ENCODE results near the gene STX2. TPM values are rescaled to one million over a fixed set of nuclear protein-coding genes. Genes with fewer than 3 reads are reported as not detected.

The STX2 gene
- total RNA-seq, 1 experiment from 2014 or later, result 19.0 TPM

DNA sequence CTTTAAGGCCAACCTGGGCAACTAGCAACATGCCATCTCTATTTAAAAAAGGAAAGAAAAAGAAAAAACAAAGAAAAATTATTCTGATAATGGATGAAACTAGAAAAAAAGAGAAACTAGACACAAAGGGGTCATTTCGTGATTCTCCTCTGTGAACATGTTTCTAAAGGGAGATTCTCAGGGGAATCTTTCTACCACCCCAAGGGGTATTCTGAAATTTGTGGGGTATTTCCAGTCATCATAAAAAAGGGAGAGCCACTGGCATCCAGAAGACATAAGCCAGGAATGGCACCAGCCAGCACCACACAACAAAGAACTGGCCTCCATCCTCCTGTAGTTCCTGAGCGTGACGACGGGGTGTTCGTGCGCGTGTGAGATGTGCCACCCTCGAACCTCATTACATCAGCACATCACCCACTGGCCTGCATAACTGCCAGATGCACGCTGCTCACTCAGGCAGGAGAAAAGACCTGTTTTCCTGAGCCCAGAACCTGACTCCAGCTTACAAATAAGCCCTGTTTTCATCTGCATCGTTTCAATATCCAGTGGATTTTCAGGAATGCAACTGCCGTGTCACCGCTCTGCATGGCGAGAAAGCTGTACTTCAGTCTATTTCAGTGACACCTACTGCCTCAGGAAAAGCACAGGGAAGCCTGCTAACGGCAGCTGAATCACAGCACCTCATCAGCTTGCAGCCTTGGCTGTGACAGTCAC, 23.9 kb downstream of the STX2 start:
- peaks cover 4% of the 10 kb centered on the region for H3K4me1 Mint-ChIP-seq (ENCODE audit: insufficient read depth, unreplicated experiment)
- no peak overlapping the region for H3K27ac Mint-ChIP-seq (ENCODE audit: low read depth, unreplicated experiment)
- no peaks in the 10 kb centered on the region for H3K9me3 Mint-ChIP-seq (ENCODE audit: unreplicated experiment)
- intact Hi-C loops (cut with micrococcal nuclease), result no loop called here
- TF ChIP-seq, protein P1, sequence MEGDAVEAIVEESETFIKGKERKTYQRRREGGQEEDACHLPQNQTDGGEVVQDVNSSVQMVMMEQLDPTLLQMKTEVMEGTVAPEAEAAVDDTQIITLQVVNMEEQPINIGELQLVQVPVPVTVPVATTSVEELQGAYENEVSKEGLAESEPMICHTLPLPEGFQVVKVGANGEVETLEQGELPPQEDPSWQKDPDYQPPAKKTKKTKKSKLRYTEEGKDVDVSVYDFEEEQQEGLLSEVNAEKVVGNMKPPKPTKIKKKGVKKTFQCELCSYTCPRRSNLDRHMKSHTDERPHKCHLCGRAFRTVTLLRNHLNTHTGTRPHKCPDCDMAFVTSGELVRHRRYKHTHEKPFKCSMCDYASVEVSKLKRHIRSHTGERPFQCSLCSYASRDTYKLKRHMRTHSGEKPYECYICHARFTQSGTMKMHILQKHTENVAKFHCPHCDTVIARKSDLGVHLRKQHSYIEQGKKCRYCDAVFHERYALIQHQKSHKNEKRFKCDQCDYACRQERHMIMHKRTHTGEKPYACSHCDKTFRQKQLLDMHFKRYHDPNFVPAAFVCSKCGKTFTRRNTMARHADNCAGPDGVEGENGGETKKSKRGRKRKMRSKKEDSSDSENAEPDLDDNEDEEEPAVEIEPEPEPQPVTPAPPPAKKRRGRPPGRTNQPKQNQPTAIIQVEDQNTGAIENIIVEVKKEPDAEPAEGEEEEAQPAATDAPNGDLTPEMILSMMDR (IDR thresholded peaks at IDR 0.05; ENCODE audit: unreplicated experiment), result no peak
- H3K4me3 Mint-ChIP-seq (ENCODE audit: unreplicated experiment), result no peak overlapping the region
- ChIA-PET CTCF (no interaction called here), POLR2A (no interaction called here)
- no TSS peak for BruUV-seq (replicated peaks)
- peaks cover 38% of the 10 kb centered on the region for H3K36me3 Mint-ChIP-seq (ENCODE audit: insufficient read depth, unreplicated experiment)
- no peak for DNase-seq (ENCODE audit: unreplicated experiment)
- H3K27me3 Mint-ChIP-seq (ENCODE audit: insufficient read depth, unreplicated experiment), result no peaks in the 10 kb centered on the region

DNA sequence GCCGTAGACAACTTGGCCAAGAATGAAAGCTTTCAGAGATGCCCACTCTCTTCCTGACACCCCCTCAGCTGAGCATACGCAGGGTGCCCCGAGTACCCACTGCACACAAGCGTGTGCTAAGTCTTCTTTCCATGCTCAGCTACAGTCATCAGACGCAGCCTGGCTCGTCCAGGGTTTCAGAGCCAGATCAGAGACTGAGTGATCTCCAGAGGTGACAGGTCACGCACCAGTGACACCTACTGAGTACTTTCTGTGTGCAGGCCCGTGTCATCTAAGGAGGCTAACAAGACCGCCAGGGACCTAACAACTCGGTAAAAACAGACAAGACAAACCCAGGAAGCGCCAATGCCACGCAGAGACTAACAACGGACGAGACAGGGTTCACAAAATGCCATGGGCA, 25.1 kb downstream of the STX2 start:
- CTCF ChIA-PET, result no interaction called here
- no peak for DNase-seq (ENCODE audit: unreplicated experiment)
- POLR2A ChIA-PET, result no interaction called here
- Mint-ChIP-seq H3K27me3 (ENCODE audit: insufficient read depth, unreplicated experiment) (no peaks in the 10 kb centered on the region), H3K36me3 (ENCODE audit: insufficient read depth, unreplicated experiment) (peaks cover 44% of the 10 kb centered on the region), H3K9me3 (ENCODE audit: unreplicated experiment) (no peaks in the 10 kb centered on the region), H3K4me3 (ENCODE audit: unreplicated experiment) (no peak overlapping the region), H3K27ac (ENCODE audit: low read depth, unreplicated experiment) (no peak overlapping the region), H3K4me1 (ENCODE audit: insufficient read depth, unreplicated experiment) (peaks cover 4% of the 10 kb centered on the region)
- intact Hi-C loops (cut with micrococcal nuclease), result no loop called here
- TF ChIP-seq, protein P1 (IDR thresholded peaks at IDR 0.05; ENCODE audit: unreplicated experiment), result no peak
- BruUV-seq (replicated peaks), result no TSS peak

DNA sequence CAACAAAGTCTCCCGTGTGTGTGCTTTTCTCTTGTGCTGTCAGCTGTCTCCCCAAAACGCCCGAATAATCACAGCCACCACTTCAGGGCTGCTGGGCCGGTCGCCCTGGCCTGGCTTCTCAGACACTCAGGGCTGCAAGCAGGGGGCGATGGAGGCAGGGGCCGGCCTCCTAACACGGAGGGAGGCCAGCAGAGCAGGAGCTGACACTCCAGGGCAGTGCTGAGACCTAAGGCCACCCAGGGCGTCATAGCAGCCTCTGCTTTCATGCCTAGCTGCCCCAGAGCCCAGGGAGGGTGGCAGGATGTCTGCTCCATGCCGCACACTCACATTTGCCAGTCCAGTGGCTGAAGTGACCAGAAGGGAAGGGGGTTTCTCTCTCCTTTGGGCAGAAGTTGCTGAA, 25.6 kb downstream of the STX2 start:
- TF ChIP-seq, protein P1 (IDR thresholded peaks at IDR 0.05; ENCODE audit: unreplicated experiment), result no peak
- Mint-ChIP-seq H3K4me3 (ENCODE audit: unreplicated experiment) (no peak overlapping the region), H3K27ac (ENCODE audit: low read depth, unreplicated experiment) (no peak overlapping the region)

DNA sequence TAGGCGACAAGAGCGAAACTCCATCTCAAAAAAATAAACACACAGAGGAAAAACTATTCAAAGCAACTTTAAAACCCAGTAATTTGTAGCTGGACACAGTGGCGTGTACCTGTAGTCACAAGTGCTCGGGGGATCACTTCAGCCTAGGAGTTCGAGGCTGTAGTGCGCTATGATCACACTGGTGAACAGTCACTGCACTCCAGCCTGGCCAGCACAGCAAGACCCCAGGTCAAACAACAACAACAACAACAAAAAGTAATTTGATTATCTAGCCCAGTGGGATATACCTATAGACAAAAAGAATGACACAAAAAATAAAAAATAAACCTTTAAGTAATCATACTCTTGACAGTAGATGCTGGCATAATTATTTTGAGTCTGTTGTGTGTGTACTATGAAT, 29.3 kb downstream of the STX2 start:
- no peak overlapping the region for H3K4me3 Mint-ChIP-seq (ENCODE audit: unreplicated experiment)
- no peaks in the 10 kb centered on the region for H3K4me1 Mint-ChIP-seq (ENCODE audit: insufficient read depth, unreplicated experiment)
- CTCF ChIA-PET, result interaction anchor here (0.7 to 1.1 kb wide), 2 partner anchors 10 to 388 kb away, joined by 4 read pairs; no protein-coding TSS in a partner anchor
- DNase-seq (ENCODE audit: unreplicated experiment), result no peak
- POLR2A ChIA-PET, result no interaction called here
- BruUV-seq (replicated peaks), result no TSS peak
- no peaks in the 10 kb centered on the region for H3K9me3 Mint-ChIP-seq (ENCODE audit: unreplicated experiment)
- TF ChIP-seq, protein P1 (IDR thresholded peaks at IDR 0.05; ENCODE audit: unreplicated experiment), result no peak
- no peaks in the 10 kb centered on the region for H3K27me3 Mint-ChIP-seq (ENCODE audit: insufficient read depth, unreplicated experiment)
- peaks cover 58% of the 10 kb centered on the region for H3K36me3 Mint-ChIP-seq (ENCODE audit: insufficient read depth, unreplicated experiment)
- H3K27ac Mint-ChIP-seq (ENCODE audit: low read depth, unreplicated experiment), result no peak overlapping the region
- intact Hi-C loops (cut with micrococcal nuclease), result no loop called here

More for the DNA sequence above, 25.6 kb downstream of the STX2 start:
- ChIA-PET POLR2A (no interaction called here), CTCF (interaction anchor here (2.1 kb wide), 1 partner anchor 7 kb away, joined by 7 read pairs; no protein-coding TSS in a partner anchor)
- DNase-seq (ENCODE audit: unreplicated experiment), result no peak
- peaks cover 49% of the 10 kb centered on the region for H3K36me3 Mint-ChIP-seq (ENCODE audit: insufficient read depth, unreplicated experiment)
- H3K27me3 Mint-ChIP-seq (ENCODE audit: insufficient read depth, unreplicated experiment), result no peaks in the 10 kb centered on the region
- H3K9me3 Mint-ChIP-seq (ENCODE audit: unreplicated experiment), result no peaks in the 10 kb centered on the region
- intact Hi-C loops (cut with micrococcal nuclease), result no loop called here
- BruUV-seq (replicated peaks), result no TSS peak
- peaks cover 2% of the 10 kb centered on the region for H3K4me1 Mint-ChIP-seq (ENCODE audit: insufficient read depth, unreplicated experiment)

Data from MCF 10A (cell line).